ENCODE data around the gene HECA. TPM values are rescaled to one million over a fixed set of nuclear protein-coding genes. Genes with fewer than 3 reads are reported as not detected.
"Not testable (repeated sequence)": the region's sequence is repeated elsewhere in the genome, so short reads cannot be mapped to it uniquely, and the experiment has no call there.

Gene HECA
- polyA plus RNA-seq, 5 donors = 14.6 to 19.8 (median 17.8) TPM

GRCh38 chr6:139204978-139205377 lies 70.1 kb downstream of the HECA start:
- no peak for DNase-seq

- no peak for DNase-seq
These were observed 71.0 kb downstream of the HECA start for GRCh38 chr6:139205843-139206242.

DNA sequence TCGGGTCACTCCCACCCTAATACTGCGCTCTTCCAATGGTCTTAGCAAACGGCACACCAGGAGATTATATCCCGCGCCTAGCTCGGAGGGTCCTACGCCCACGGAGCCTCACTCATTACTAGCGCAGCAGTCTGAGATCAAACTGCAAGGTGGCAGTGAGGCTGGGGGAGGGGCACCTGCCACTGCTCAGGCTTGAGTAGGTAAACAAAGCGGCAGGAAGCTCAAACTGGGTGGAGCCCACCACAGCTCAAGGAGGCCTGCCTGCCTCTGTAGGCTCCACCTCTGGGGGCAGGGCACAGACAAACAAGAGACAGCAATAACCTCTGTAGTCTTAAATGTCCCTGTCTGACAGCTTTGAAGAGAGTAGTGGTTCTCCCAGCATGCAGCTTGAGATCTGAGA lies 75.9 kb downstream of the HECA start:
- not testable (repeated sequence) for DNase-seq

DNA sequence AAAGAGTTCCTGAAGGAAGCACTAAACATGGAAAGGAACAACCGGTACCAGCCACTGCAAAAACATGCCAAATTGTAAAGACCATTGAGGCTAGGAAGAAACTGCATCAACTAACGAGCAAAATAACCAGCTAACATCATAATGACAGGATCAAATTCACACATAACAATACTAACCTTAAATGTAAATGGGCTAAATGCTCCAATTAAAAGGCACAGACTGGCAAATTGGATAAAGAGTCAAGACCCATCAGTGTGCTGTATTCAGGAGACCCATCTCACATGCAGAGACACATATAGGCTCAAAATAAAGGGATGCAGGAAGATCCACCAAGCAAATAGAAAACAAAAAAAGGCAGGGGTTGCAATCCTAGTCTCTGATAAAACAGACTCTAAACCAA lies 77.6 kb downstream of the HECA start:
- DNase-seq = not testable (repeated sequence)

- peak; percentile 72 to 83 for DNase-seq
These were observed 84.4 kb downstream of the HECA start for GRCh38 chr6:139219271-139219729.

DNA sequence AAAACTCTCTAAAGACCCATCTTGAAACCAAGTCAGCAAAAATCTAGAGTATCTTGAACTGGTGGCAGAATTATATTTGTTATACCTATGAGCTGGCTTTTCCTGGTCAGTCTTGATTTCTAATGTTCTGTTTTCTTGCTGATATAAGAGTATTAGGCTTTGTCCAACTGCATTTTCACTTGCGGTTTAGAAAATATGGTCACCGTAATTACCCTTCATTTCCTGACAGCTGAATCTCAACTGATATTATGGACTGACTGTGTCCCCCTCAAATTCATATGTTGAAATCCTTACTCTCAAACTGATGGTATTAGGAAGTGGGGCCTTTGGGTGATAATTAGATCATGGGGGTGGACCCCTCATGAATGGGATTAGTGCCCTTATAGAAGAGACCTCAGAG lies 84.9 kb downstream of the HECA start:
- DNase-seq = no peak

DNA sequence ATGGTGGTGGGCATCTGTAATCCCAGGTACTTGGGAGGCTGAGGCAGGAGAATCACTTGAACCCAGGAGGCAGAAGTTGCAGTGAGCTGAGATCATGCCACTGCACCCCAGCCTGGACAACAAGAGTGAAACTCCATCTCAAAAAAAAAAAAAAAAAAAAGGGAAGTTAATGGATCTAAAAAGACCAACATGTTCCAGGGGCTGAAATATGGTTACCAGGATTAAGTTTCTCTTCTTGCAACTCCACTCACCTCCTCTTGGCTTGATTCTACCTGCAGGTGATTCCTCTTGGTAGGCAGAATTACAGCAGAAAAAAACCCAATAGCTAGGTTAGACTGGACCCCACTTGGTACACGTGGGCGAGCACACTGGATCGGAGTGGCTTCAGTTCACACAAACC lies 93.5 kb downstream of the HECA start:
- DNase-seq = not testable (repeated sequence)

Other genes starting within 250 kb of the HECA start
- 10 to 100 TPM; 51.5 to 71.7 (median 64.9) TPM for gene REPS1, start 146.8 kb upstream of the HECA start, polyA plus RNA-seq (ENCODE audit: insufficient read depth in 1 of 5, insufficient read length in 5 of 5, low replicate concordance in 1 of 5)
- 10 to 100 TPM; 25.6 to 39.7 (median 28.7) TPM for gene ABRACL, start 106.3 kb upstream of the HECA start, polyA plus RNA-seq (ENCODE audit: insufficient read depth in 1 of 5, insufficient read length in 5 of 5, low replicate concordance in 1 of 5)
- gene TXLNB, start 156.9 kb downstream of the HECA start, polyA plus RNA-seq (ENCODE audit: insufficient read depth in 1 of 5, insufficient read length in 5 of 5, low replicate concordance in 1 of 5) = 1 to 10 TPM; 1.4 to 3.6 (median 1.8) TPM
- gene CITED2, start 239.6 kb downstream of the HECA start, polyA plus RNA-seq (ENCODE audit: insufficient read depth in 1 of 5, insufficient read length in 5 of 5, low replicate concordance in 1 of 5) = 100 to 1,000 TPM in 4 of 5 donors, 10 to 100 TPM in 1; 85.9 to 158 (median 112) TPM